Stimulated activated CD8-positive, alpha-beta memory T cell treated with anti-CD3 and anti-CD28 coated beads, Interleukin-4, amount 100 ng/mL, for 48 hours (primary cell): Measurements from ENCODE around the gene CUX1.
A peak's percentile ranks its signal among the peaks of the same experiment; 100 is the strongest.
"Not testable (repeated sequence)": the region's sequence is repeated elsewhere in the genome, so short reads cannot be mapped to it uniquely, and the experiment has no call there.

Experiments
- DNase-seq: peaks from one replicate; pipeline ENCODE4 v3.0.0-alpha.2; 2020

The CUX1 gene

GRCh38 chr7:102303669-102304422, 486.4 kb downstream of the CUX1 start:
- DNase-seq, result no peak

DNA sequence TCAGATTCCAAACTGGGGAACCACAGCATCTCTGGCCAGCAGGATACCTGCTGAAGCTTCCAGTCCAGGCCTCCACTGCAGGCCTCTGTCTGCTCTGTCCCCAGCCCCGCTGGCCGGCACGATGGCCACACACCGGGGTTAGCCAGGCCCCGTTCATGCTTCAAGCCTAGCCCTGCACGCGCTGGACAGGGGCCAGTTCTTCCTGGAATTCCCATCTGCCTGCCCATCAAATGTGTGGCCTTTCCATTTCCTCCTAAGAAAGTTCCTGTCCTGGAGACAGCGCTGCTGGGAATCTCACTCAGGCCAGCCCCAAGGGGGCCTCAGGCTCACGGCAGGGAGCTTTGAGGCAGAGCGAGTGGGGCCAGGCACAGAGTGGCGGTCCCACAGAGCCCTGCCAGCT, 487.2 kb downstream of the CUX1 start:
- no peak for DNase-seq

- no peak for DNase-seq
These were observed 488.2 kb downstream of the CUX1 start for GRCh38 chr7:102305414-102306268.

DNA sequence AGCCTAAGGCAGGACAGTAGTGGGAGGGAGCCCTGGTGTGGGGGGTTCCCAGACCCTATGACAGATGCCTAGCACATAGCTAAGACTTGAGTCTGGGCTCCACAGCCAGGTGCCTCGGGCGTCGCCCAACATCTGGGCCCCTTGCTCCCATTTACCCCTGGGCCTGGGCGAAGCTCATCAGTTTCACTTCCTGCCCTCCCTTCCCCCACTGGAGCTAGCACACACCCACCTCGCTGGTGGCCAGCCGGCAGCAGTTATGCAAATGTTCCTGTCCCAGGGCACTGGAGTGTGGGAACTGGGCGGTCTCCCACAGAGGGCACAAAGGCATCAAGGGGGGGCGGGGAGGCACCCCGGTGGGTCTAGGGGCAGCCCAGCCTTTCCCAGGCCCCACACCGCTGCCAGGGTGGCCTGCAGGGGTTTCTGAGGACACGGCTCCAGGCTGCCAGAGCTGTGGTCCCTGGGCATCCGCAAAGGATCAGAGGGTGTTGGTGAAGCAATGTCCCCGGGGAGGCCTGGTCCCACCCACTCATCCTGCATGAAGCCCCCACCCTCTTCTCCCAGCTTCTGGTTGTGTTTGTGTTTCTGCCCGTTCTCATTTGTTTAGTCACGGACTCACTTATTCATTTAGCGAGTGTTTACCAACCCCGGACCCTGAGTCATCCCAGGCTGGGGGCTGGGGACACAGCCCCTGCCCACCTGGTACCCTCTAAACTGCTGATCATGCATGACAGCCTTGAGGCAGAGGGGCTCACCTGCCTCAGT, 489.7 kb downstream of the CUX1 start:
- DNase-seq, result peak; percentile 55

- no peak for DNase-seq
These were observed 493.0 kb downstream of the CUX1 start for GRCh38 chr7:102310414-102310815.

- DNase-seq, result no peak
These were observed 494.9 kb downstream of the CUX1 start for GRCh38 chr7:102312317-102312716.

GRCh38 chr7:102313997-102314780, 496.8 kb downstream of the CUX1 start:
- DNase-seq, result no peak

DNA sequence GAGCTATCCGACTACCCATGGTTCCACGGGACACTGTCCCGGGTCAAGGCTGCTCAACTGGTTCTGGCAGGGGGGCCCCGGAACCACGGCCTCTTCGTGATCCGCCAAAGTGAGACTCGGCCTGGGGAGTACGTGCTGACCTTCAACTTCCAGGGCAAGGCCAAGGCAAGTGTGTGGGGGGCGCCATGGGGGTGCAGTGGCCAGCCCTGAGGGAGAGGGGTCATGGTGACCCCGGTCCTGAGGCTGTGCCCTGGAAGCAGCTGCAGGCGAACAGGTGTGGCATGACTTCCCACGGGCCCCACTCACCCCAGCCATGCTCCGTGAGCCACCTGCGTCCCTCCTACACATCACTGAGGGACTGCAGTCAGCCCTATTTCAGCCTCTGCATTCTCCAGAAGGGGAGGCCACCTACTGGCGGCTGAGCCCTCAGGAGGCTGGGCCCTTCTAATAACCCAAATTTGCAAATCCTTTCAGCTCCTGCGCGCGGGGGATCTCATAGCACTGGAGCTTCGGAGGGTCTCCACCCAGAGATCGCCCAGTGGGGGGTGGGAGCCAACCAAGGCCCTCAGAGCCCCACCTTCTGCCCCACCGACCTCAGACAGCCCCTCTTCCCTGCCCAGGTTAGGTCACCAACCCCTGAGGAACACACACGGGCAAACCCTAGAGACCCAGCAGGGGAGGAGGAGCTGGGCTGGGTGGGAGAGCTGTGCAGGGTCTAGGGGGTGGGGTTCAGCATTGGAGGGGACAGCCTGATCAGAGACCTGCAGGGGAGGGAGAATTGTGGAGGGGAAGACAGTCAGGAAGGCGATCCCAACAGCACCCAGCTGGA, 500.0 kb downstream of the CUX1 start:
- DNase-seq, result no peak

DNA sequence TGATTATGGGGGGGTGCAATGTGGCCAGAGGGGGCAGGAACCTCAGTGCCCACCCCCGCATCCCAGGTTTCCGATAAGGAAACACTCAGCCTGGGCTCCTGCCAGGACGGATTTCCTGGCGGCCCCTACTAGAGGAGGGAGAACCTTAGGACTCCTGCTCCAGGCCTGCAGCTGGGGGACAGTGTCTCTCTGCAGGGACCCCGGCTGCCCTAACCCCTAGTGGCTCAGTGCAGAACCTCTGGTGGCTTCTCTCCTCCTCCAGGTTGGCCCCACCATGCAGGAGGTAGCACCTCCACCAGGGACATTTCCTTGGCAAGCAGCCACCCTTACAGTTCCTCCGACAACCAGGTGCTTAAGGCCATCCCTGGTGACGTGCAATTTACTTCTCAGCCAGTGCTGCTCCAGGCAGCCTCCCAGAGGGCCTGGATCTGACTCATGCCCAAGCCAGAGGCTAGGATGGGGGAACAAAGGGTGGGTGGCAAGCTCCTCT, 501.1 kb downstream of the CUX1 start:
- DNase-seq, result no peak

GRCh38 chr7:102319671-102320070, 502.2 kb downstream of the CUX1 start:
- DNase-seq, result no peak

DNA sequence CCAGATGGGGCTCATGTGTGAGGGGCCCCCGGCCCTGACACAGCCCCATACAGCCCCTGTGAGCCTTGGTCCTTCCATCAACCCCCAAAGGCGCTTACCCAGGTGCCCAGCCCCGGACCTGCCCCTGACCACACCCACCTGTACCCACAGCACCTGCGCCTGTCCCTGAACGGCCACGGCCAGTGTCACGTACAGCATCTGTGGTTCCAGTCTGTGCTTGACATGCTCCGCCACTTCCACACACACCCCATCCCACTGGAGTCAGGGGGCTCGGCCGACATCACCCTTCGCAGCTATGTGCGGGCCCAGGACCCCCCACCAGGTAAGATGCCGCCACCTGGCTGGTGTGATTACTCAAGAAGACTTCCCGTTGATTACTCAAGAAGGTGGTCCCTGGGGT, 502.8 kb downstream of the CUX1 start:
- no peak for DNase-seq

DNA sequence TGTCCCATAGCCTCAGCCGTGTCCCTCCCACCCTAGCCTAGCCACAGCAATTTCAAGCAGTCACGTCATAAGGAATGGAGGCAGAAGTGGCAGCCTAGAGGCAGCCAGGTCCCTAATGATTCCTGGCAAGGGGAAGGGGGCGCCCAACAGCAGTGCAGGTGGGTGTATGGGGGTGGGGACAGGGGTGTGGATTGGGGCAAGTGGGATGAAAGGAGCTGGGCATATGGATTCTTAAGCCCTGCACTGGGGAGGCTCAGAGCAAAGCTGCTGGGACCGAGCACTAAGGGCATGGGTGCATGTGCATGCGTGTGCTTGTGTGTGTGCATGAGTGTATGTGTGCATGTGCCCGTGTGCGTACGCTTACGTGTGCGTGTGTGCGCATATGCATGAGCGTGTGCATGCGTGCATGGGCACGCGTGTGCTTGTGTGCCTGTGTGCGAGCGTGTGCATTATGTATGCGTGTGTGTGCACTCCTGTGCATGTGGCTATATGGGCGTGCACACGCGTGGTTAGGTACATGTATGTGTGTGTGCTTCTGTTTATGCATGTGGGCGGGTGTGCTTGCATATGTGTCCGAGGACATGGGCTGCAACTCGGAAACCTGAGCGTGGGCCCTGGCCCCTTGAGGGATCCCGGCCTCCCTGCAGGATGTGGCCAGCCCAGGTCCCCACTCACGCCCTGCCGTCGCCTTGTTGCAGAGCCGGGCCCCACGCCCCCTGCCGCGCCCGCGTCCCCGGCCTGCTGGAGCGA, 503.4 kb downstream of the CUX1 start:
- no peak for DNase-seq

GRCh38 chr7:102321351-102322201, 504.1 kb downstream of the CUX1 start:
- no peak for DNase-seq

GRCh38 chr7:102322202-102322715, 504.8 kb downstream of the CUX1 start:
- no peak for DNase-seq

- no peak for DNase-seq
These were observed 506.4 kb downstream of the CUX1 start for GRCh38 chr7:102323914-102324195.

GRCh38 chr7:102325106-102325505, 507.7 kb downstream of the CUX1 start:
- DNase-seq, result not testable (repeated sequence)

GRCh38 chr7:102326157-102326889, 508.9 kb downstream of the CUX1 start:
- no peak for DNase-seq

- not testable (repeated sequence) for DNase-seq
These were observed 509.8 kb downstream of the CUX1 start for GRCh38 chr7:102327183-102327582.

- DNase-seq, result not testable (repeated sequence)
These were observed 511.4 kb downstream of the CUX1 start for GRCh38 chr7:102328863-102329262.
